Osteocyte (in vitro differentiated cells): Measurements from ENCODE around the gene LRRC51. TPM values are rescaled to one million over a fixed set of nuclear protein-coding genes. Genes with fewer than 3 reads are reported as not detected.

ENCODE experiments used
- DNase-seq: peaks from one replicate; pipeline ENCODE4 v3.0.0; 2021; ENCODE audit warnings: mixed read lengths; ENCODE audit not compliant: unreplicated experiment; ENCODE audit errors: extremely low spot score
- H3K27ac Mint-ChIP-seq: one replicate; pipeline ENCODE4 v1.8.0; 2021; ENCODE audit warnings: mild to moderate bottlenecking, mixed read lengths; ENCODE audit not compliant: unreplicated experiment
- H3K27me3 Mint-ChIP-seq: one replicate; pipeline ENCODE4 v1.8.0; 2021; ENCODE audit warnings: mixed read lengths; ENCODE audit not compliant: unreplicated experiment
- H3K36me3 Mint-ChIP-seq: one replicate; pipeline ENCODE4 v1.8.0; 2021; ENCODE audit warnings: mixed read lengths; ENCODE audit not compliant: unreplicated experiment
- H3K4me1 Mint-ChIP-seq: one replicate; pipeline ENCODE4 v1.8.0; 2021; ENCODE audit warnings: mixed read lengths; ENCODE audit not compliant: unreplicated experiment
- H3K4me3 Mint-ChIP-seq: one replicate; pipeline ENCODE4 v1.8.0; 2021; ENCODE audit warnings: mild to moderate bottlenecking, moderate library complexity, mixed read lengths; ENCODE audit not compliant: unreplicated experiment
- H3K9me3 Mint-ChIP-seq: one replicate; pipeline ENCODE4 v1.8.0; 2021; ENCODE audit warnings: mixed read lengths; ENCODE audit not compliant: unreplicated experiment
- total RNA-seq: library from RNA; stranded (reverse); gene quantifications from 2 replicates; pipeline ENCODE4 v1.2.1, GENCODE V29; 2021
- TF ChIP-seq, protein P1 (sequence below): fragments of 200-600 bp; sonication (generic); IDR thresholded peaks from 2 replicates; pipeline ENCODE4 v1.5.0; 2021; ENCODE audit warnings: antibody characterized with exemption, mild to moderate bottlenecking, moderate library complexity

LRRC51 gene
- total RNA-seq, 1 donor from 2014 or later, result 9.1 TPM

DNA sequence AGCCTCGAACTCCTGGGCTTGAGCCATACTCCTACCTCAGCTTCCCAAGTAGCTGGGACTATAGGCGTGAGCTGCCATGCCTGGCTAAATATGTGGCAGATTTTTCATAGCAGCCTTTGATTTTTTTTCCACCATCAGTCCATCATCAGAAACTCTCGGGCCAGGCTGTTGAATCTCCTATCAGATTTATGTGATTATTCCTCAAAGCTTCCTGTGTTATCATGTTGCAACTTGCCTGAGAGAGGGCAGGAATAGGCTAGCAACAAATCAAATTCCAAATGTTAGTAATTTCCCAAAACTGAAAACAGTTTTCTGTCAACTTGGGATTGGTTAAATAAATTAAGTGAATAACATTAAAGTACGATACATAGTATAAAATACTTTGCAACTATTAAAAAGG, 3.4 kb downstream of the LRRC51 start:
- no peaks in the 10 kb centered on the region for H3K27me3 Mint-ChIP-seq
- TF ChIP-seq, protein P1, sequence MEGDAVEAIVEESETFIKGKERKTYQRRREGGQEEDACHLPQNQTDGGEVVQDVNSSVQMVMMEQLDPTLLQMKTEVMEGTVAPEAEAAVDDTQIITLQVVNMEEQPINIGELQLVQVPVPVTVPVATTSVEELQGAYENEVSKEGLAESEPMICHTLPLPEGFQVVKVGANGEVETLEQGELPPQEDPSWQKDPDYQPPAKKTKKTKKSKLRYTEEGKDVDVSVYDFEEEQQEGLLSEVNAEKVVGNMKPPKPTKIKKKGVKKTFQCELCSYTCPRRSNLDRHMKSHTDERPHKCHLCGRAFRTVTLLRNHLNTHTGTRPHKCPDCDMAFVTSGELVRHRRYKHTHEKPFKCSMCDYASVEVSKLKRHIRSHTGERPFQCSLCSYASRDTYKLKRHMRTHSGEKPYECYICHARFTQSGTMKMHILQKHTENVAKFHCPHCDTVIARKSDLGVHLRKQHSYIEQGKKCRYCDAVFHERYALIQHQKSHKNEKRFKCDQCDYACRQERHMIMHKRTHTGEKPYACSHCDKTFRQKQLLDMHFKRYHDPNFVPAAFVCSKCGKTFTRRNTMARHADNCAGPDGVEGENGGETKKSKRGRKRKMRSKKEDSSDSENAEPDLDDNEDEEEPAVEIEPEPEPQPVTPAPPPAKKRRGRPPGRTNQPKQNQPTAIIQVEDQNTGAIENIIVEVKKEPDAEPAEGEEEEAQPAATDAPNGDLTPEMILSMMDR, result no peak
- peaks cover 18% of the 10 kb centered on the region for H3K4me1 Mint-ChIP-seq
- H3K27ac Mint-ChIP-seq, result no peak overlapping the region
- peaks cover 7% of the 10 kb centered on the region for H3K36me3 Mint-ChIP-seq
- H3K4me3 Mint-ChIP-seq, result no peak overlapping the region
- DNase-seq, result no peak
- H3K9me3 Mint-ChIP-seq, result no peaks in the 10 kb centered on the region

DNA sequence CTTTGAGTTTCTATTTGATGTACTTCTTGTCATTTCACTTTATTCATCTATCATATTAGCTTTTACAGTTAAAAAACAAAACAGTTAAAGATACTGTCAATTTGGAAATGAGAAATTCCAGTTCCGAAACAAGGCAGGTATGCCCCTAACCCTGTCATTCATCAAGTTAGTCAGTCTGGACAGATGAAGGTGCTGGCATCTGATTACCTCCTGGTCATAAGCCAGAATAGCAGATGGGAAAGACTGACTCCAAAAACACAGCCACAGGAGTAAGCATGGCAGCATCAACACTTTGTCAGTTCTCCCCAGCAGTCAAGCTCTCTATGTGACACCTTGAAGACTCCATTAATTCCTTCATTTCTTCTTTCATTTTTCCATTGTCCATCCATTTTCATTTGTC, 4.3 kb downstream of the LRRC51 start:
- DNase-seq, result no peak

DNA sequence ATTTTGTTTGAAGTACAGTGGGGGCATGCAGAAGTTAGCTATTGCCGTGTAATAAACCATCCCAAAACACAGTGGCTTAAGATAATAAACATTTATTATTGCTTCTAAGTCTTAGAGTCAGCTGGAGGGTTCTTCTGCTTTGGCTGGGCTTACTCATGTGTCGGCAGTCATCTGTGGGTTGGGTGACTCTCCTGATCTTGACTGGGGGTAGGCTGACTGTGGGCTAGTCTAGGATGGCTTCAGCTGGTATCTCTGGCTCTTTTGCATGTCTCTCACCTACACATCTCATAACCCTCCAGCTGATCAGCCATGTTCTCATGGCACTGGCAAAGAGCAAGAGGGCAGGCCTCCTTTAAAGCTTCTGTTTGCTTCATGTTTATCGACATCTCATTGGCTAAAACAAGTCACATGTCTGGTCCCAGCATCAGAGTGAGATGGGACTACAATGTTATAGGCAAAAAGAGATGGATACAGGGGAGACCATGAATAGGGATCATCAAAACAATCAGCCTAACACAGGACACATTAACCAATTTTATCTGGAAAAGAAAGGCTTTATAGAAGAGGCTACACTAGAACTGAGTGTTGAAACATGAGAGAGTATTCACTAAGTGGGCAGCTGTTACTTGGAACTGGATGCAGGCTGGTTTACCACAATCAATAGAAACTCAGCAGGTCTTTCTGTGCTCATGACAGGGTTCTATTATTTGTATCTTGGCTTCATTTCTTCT, 5.1 kb downstream of the LRRC51 start:
- Mint-ChIP-seq H3K27ac (no peak overlapping the region), H3K27me3 (no peaks in the 10 kb centered on the region), H3K36me3 (peaks cover 7% of the 10 kb centered on the region), H3K4me3 (no peak overlapping the region), H3K4me1 (peaks cover 8% of the 10 kb centered on the region), H3K9me3 (no peaks in the 10 kb centered on the region)
- TF ChIP-seq, protein P1, result no peak
- no peak for DNase-seq

More for the DNA sequence above, 4.3 kb downstream of the LRRC51 start:
- TF ChIP-seq, protein P1, result no peak
- Mint-ChIP-seq H3K36me3 (peaks cover 7% of the 10 kb centered on the region), H3K9me3 (no peaks in the 10 kb centered on the region), H3K27ac (no peak overlapping the region), H3K4me1 (peaks cover 14% of the 10 kb centered on the region), H3K27me3 (no peaks in the 10 kb centered on the region), H3K4me3 (no peak overlapping the region)

DNA sequence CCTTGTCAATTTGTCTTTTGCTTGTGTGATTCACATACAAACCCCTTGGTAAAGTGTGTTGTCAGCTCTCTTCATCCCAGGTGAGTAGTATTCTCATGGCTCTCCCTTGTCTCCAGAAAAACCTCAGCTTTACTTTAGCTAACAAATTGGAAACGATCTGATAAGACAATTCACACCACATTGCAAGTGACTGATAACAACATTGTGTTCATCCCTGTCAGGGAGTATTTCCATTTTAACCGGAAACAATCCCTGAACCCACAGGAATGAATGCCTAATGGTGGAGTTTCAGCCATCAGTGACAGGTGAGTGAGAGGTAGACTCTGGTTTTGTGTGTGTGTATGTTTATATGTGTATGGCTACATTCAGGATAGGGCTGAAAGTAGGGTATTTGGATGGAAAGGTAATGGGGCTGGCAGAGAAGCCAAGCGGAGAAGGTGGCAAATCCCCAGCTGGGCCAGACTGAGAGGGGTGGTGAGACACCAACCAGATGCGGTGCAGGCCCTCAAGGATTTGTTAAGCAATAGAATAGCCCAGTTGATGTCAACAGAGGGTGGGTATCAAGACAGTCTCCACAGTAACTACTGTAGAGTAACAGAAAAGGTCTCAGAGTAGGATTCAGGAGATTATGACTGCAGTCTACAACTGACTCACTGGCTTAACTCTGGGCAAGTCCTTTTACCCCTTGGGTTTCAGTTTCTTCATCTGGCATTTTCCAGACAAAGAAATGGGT, 7.6 kb downstream of the LRRC51 start:
- Mint-ChIP-seq H3K27ac (no peak overlapping the region), H3K27me3 (no peaks in the 10 kb centered on the region), H3K4me1 (no peaks in the 10 kb centered on the region), H3K4me3 (no peak overlapping the region), H3K36me3 (peaks cover 7% of the 10 kb centered on the region), H3K9me3 (no peaks in the 10 kb centered on the region)
- TF ChIP-seq, protein P1, result no peak
- DNase-seq, result no peak

DNA sequence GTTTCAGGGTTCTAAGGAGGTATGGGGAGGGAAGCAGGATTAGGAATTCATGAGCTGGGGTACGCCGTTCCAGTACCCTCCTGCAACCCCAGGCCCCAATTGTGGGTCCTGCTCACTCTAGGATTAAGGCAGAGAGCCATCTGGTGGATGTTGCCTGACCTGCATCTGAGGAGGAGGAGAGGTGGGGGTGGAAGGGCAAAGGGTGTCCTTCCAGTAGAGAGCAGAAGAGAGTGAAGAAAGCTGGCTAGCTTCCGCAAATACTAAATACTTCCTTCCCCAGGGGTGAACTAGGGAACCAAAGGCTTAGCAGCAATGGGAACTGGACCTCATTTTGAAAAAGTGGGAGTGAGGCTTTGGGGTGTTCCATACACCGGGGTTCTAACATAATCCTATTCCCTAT, 10.6 kb downstream of the LRRC51 start:
- no peak for DNase-seq
- H3K9me3 Mint-ChIP-seq, result no peaks in the 10 kb centered on the region
- H3K27ac Mint-ChIP-seq, result peak overlapping the region; percentile 31
- H3K36me3 Mint-ChIP-seq, result peaks cover 3% of the 10 kb centered on the region
- no peaks in the 10 kb centered on the region for H3K4me1 Mint-ChIP-seq
- no peaks in the 10 kb centered on the region for H3K27me3 Mint-ChIP-seq
- H3K4me3 Mint-ChIP-seq, result no peak overlapping the region
- TF ChIP-seq, protein P1, result peak; percentile 80
